ENCODE data around the gene DYNLRB1. TPM values are rescaled to one million over a fixed set of nuclear protein-coding genes. Genes with fewer than 3 reads are reported as not detected.

The DYNLRB1 gene
- total and polyA plus RNA-seq, 9 of the 15 experiments (the other 6 are each of a cell fraction or from before 2014, with no cell fraction given) = 48.7 to 358 (median 121) TPM

- Histone ChIP-seq H3K4me2 (ENCODE audit: insufficient read depth, low read length) (no peak overlapping the region), H3K9ac (ENCODE audit: insufficient read depth in 1 of 2, low read depth in 2 of 2, low read length in 2 of 2) (no peak overlapping the region; a peak in 1 of 4 replicates), H2AFZ (ENCODE audit: low read depth, low read length) (no peak overlapping the region), H3K4me3 (no peak overlapping the region), H3K9me3 (replicated peaks; ENCODE audit: control insufficient read depth, insufficient read depth, low read depth, low read length) (no peaks in the 10 kb centered on the region), H3K79me2 (ENCODE audit: control insufficient read depth, insufficient read depth, low read length) (no peaks in the 10 kb centered on the region), H3K36me3 (ENCODE audit: control insufficient read depth, insufficient read depth, low read length) (peaks cover 17% of the 10 kb centered on the region; the same call in 2 of the 3 replicates), H3K27me3 (ENCODE audit: control insufficient read depth in 2 of 2, insufficient read depth in 2 of 2, low read length in 2 of 2) (no peaks in the 10 kb centered on the region), H3K9me1 (ENCODE audit: control insufficient read depth, insufficient read depth, low read length) (no peaks in the 10 kb centered on the region), H3K27ac (ENCODE audit: extremely low read depth, low read depth, low read length) (peak overlapping the region; percentile 50; the same call in 1 of the 3 replicates), H4K20me1 (replicated peaks; ENCODE audit: control insufficient read depth, insufficient read depth, low read length) (peaks cover 3% of the 10 kb centered on the region; the same call in 1 of the 2 replicates), H3K4me1 (replicated peaks in 1 of 2; ENCODE audit: control insufficient read depth in 2 of 2, insufficient read depth in 2 of 2, low read length in 2 of 2) (peaks cover 0 to 15% of the 10 kb centered on the region in 2 experiments; a peak in 4 of 5 replicates)
- 76% methylated on average over 5 of the region's 5 CpGs for WGBS (ENCODE audit: insufficient coverage, low coverage, missing lambda C conversion rate)
- TF ChIP-seq CSDE1 (IDR thresholded peaks at IDR 0.05) = no peak
- ATAC-seq (no peak), FAIRE-seq (no peak), DNase-seq (ENCODE audit: extremely low read depth in 1 of 4, low spot score in 3 of 4) (no peak)
- CTCF ChIA-PET (ENCODE audit: low intra/inter-chr PET ratio) = no interaction called here
- BruUV-seq (replicated peaks) = no TSS peak
- in situ Hi-C loops (cut with MboI) = no loop called here
- POLR2A ChIA-PET = interaction anchor here (0.8 to 1.0 kb wide), 3 partner anchors 8 to 14 kb away, joined by 3 to 4 read pairs (median 3); no protein-coding TSS in a partner anchor
- intact Hi-C loops (cut with micrococcal nuclease) = no loop called here
These were observed 55.5 kb downstream of the DYNLRB1 start for GRCh38 chr20:34571753-34572152.

DNA sequence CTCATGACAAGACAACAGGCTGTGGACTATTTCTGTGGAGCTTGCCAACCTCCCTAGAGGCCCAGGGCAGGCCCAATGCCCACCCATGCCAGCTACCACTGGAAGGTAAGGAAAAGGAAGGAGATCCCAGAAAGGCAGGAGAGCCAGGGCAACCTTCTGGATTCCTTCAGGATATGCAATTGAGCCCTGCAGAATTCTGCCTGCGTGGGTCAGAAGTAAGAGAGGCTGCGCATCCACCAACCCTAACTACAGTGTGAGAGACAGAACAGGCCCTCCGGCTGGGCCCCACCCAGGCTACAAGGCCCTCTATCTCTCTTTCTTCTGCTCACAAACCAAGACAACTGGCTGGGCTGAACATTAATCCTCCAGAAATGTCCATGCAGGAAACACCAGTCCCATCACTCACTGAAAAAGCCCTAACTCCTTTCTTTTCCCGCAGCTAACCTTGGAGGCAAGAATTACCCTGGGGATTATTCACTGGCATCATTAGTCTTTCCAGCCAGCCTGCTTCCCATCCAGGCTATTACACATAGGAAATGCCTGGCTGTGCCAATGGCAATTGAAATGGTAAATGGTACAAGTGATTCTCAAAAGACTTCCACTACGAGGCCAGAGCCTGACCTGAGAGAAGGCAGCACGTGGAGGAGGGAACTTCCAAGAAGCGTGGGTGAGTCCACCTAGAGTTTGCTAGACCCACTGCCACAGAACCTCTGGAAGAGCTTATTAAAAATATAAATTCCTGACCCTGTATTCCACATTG, 57.5 kb downstream of the DYNLRB1 start:
- in situ Hi-C loops (cut with MboI) = no loop called here
- H3K4me3 ChIP-seq = no peak overlapping the region
- no peaks in the 10 kb centered on the region for H3K79me2 ChIP-seq (ENCODE audit: control insufficient read depth, insufficient read depth, low read length)
- peaks cover 13% of the 10 kb centered on the region; the same call in 2 of the 3 replicates for H3K36me3 ChIP-seq (ENCODE audit: control insufficient read depth, insufficient read depth, low read length)
- no peak overlapping the region for H3K4me2 ChIP-seq (ENCODE audit: insufficient read depth, low read length)
- no TSS peak for BruUV-seq (replicated peaks)
- H2AFZ ChIP-seq (ENCODE audit: low read depth, low read length) = no peak overlapping the region
- WGBS (ENCODE audit: insufficient coverage, low coverage, missing lambda C conversion rate) = 87% methylated on average over 7 of the region's 7 CpGs
- DNase-seq (ENCODE audit: extremely low read depth in 1 of 4, low spot score in 3 of 4) (no peak), ATAC-seq (no peak), FAIRE-seq (no peak)
- no peaks in the 10 kb centered on the region for H3K9me1 ChIP-seq (ENCODE audit: control insufficient read depth, insufficient read depth, low read length)
- H3K9me3 ChIP-seq (replicated peaks; ENCODE audit: control insufficient read depth, insufficient read depth, low read depth, low read length) = no peaks in the 10 kb centered on the region
- intact Hi-C loops (cut with micrococcal nuclease) = no loop called here
- no peak overlapping the region for H3K9ac ChIP-seq (ENCODE audit: insufficient read depth in 1 of 2, low read depth in 2 of 2, low read length in 2 of 2)
- ChIA-PET CTCF (ENCODE audit: low intra/inter-chr PET ratio) (no interaction called here), POLR2A (interaction anchor here (0.6 to 2.0 kb wide), 3 partner anchors 9 to 20 kb away, joined by 3 to 4 read pairs (median 4); no protein-coding TSS in a partner anchor)
- no peak overlapping the region for H3K27ac ChIP-seq (ENCODE audit: extremely low read depth, low read depth, low read length)
- no peaks in the 10 kb centered on the region for H3K27me3 ChIP-seq (ENCODE audit: control insufficient read depth in 2 of 2, insufficient read depth in 2 of 2, low read length in 2 of 2)
- H3K4me1 ChIP-seq (replicated peaks in 1 of 2; ENCODE audit: control insufficient read depth in 2 of 2, insufficient read depth in 2 of 2, low read length in 2 of 2) = peaks cover 0 to 15% of the 10 kb centered on the region in 2 experiments; a peak in 4 of 5 replicates
- H4K20me1 ChIP-seq (replicated peaks; ENCODE audit: control insufficient read depth, insufficient read depth, low read length) = 0 out of 2 replicates have a peak, but pooled peaks cover under 1% of the 10 kb centered on the region
- no peak for TF ChIP-seq ILK (tag; IDR thresholded peaks at IDR 0.05; ENCODE audit: borderline replicate concordance, low read depth)
- no peak for TF ChIP-seq XRCC4 (IDR thresholded peaks at IDR 0.05; ENCODE audit: extremely low read depth, insufficient read depth, insufficient read length)
- no peak for TF ChIP-seq ZNF311 (CRISPR knock-in tag; IDR thresholded peaks at IDR 0.05)
- TF ChIP-seq MEF2D (tag; conservative IDR thresholded peaks at IDR 0.05; ENCODE audit: low read depth) = no peak
- no peak for TF ChIP-seq TCF7 (IDR thresholded peaks at IDR 0.05; ENCODE audit: borderline replicate concordance)
- no peak for TF ChIP-seq ZSCAN29 (IDR thresholded peaks at IDR 0.05)
- TF ChIP-seq ETV1 (tag; conservative IDR thresholded peaks at IDR 0.05; ENCODE audit: low read depth) = no peak
- no peak for TF ChIP-seq PRMT5 (CRISPR knock-in tag; IDR thresholded peaks at IDR 0.05)
- TF ChIP-seq STAG1 (CRISPR knock-in tag; IDR thresholded peaks at IDR 0.05; ENCODE audit: borderline replicate concordance) = no peak
- no peak for TF ChIP-seq RFX1 (IDR thresholded peaks at IDR 0.05)
- no peak for TF ChIP-seq NR2C2 (CRISPR knock-in tag; IDR thresholded peaks at IDR 0.05)
- no peak for TF ChIP-seq NR2C2 (tag; IDR thresholded peaks at IDR 0.05)

All from K562 (cell line).